OCI-LY1 (cell line): Measurements from ENCODE around the gene CYTH3.

ENCODE experiments used
- H2AFZ ChIP-seq: fragments of 200-600 bp; sonication (generic), shearing (Covaris generic); 2 replicates; pipeline ENCODE4 v1.6.0; 2014; ENCODE audit warnings: antibody characterized with exemption, mild to moderate bottlenecking, low read length
- H3F3A ChIP-seq: fragments of 200-600 bp; sonication (generic), shearing (Covaris generic); 2 replicates; pipeline ENCODE4 v1.6.0; 2014; ENCODE audit warnings: mild to moderate bottlenecking, antibody characterized with exemption, low read length, moderate library complexity; ENCODE audit not compliant: insufficient read depth
- H3K27ac ChIP-seq: fragments of 200-600 bp; sonication (generic); 2 replicates; pipeline ENCODE4 v1.5.1; 2014; ENCODE audit warnings: low read length, mixed run types, mild to moderate bottlenecking, low read depth; ENCODE audit not compliant: poor library complexity, severe bottlenecking
- H3K27me3 ChIP-seq: fragments of 200-600 bp; sonication (generic); 2 replicates; pipeline ENCODE4 v1.6.0; 2014; ENCODE audit warnings: antibody characterized with exemption, mild to moderate bottlenecking, low read length, moderate library complexity; ENCODE audit not compliant: insufficient read depth
- H3K36me3 ChIP-seq: fragments of 200-600 bp; sonication (generic); 2 replicates; pipeline ENCODE4 v1.6.1; 2014; ENCODE audit warnings: mild to moderate bottlenecking, antibody characterized with exemption, low read length, moderate library complexity, mixed read lengths; ENCODE audit not compliant: insufficient read depth
- H3K4me1 ChIP-seq: fragments of 200-600 bp; sonication (generic); 2 replicates; pipeline ENCODE4 v1.5.1; 2014; ENCODE audit warnings: mild to moderate bottlenecking, low read length, moderate library complexity; ENCODE audit not compliant: insufficient read depth, severe bottlenecking
- H3K4me2 ChIP-seq: fragments of 200-600 bp; sonication (generic), shearing (Covaris generic); 2 replicates; pipeline ENCODE4 v1.6.1; 2014; ENCODE audit warnings: low read length
- H3K4me3 ChIP-seq: fragments of 200-600 bp; sonication (generic); 2 replicates; pipeline ENCODE4 v1.5.1; 2014; ENCODE audit warnings: low read length, low read depth, mild to moderate bottlenecking, mixed read lengths; ENCODE audit not compliant: poor library complexity, severe bottlenecking
- H3K79me2 ChIP-seq: fragments of 200-600 bp; shearing (Covaris generic); 2 replicates; pipeline ENCODE4 v1.6.1; 2016; ENCODE audit warnings: mixed run types, low read length, mixed read lengths; ENCODE audit not compliant: insufficient read depth
- H3K9ac ChIP-seq: fragments of 200-600 bp; sonication (generic), shearing (Covaris generic); 2 replicates; pipeline ENCODE4 v1.6.1; 2014; ENCODE audit warnings: mild to moderate bottlenecking, low read length, mixed read lengths
- H3K9me2 ChIP-seq: fragments of 200-600 bp; sonication (generic), shearing (Covaris generic); 2 replicates; pipeline ENCODE4 v1.6.1; 2014; ENCODE audit warnings: low read depth, mild to moderate bottlenecking, low read length, mixed read lengths
- H3K9me3 ChIP-seq: fragments of 200-600 bp; shearing (Covaris generic); 2 replicates; pipeline ENCODE4 v1.6.1; 2014; ENCODE audit warnings: low read length, mixed read lengths
- H4K20me1 ChIP-seq: fragments of 200-600 bp; sonication (generic), shearing (Covaris generic); 2 replicates; pipeline ENCODE4 v1.6.0; 2016; ENCODE audit warnings: mild to moderate bottlenecking, low read length; ENCODE audit not compliant: insufficient read depth
- EZH2 ChIP-seq: fragments of 200-600 bp; sonication (generic), shearing (Covaris generic); IDR thresholded peaks from 2 replicates; pipeline ENCODE4 v1.8.0; 2017; ENCODE audit warnings: borderline replicate concordance, mixed run types, mild to moderate bottlenecking, antibody characterized with exemption, low read length, moderate library complexity, mixed read lengths
- TF ChIP-seq, protein P1 (sequence below): fragments of 200-600 bp; sonication (generic), shearing (Covaris generic); IDR thresholded peaks from 2 replicates; pipeline ENCODE4 v1.5.1; 2017; ENCODE audit warnings: mild to moderate bottlenecking, antibody characterized with exemption, low read length, moderate library complexity, mixed read lengths

CYTH3 gene

GRCh38 chr7:6277476-6277875, 5.1 kb upstream of the CYTH3 start:
- no peak overlapping the region for H3K4me3 ChIP-seq
- TF ChIP-seq EZH2 = no peak
- TF ChIP-seq, protein P1, sequence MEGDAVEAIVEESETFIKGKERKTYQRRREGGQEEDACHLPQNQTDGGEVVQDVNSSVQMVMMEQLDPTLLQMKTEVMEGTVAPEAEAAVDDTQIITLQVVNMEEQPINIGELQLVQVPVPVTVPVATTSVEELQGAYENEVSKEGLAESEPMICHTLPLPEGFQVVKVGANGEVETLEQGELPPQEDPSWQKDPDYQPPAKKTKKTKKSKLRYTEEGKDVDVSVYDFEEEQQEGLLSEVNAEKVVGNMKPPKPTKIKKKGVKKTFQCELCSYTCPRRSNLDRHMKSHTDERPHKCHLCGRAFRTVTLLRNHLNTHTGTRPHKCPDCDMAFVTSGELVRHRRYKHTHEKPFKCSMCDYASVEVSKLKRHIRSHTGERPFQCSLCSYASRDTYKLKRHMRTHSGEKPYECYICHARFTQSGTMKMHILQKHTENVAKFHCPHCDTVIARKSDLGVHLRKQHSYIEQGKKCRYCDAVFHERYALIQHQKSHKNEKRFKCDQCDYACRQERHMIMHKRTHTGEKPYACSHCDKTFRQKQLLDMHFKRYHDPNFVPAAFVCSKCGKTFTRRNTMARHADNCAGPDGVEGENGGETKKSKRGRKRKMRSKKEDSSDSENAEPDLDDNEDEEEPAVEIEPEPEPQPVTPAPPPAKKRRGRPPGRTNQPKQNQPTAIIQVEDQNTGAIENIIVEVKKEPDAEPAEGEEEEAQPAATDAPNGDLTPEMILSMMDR = no peak
- H3K27ac ChIP-seq = no peak overlapping the region
- no peaks in the 10 kb centered on the region for H3K9me2 ChIP-seq
- H4K20me1 ChIP-seq = no peaks in the 10 kb centered on the region
- H3F3A ChIP-seq = no peaks in the 10 kb centered on the region
- H2AFZ ChIP-seq = no peak overlapping the region
- H3K27me3 ChIP-seq = no peaks in the 10 kb centered on the region
- H3K9ac ChIP-seq = no peak overlapping the region
- no peak overlapping the region for H3K4me2 ChIP-seq
- peaks cover 6% of the 10 kb centered on the region for H3K4me1 ChIP-seq
- H3K36me3 ChIP-seq = no peaks in the 10 kb centered on the region
- H3K9me3 ChIP-seq = no peaks in the 10 kb centered on the region
- H3K79me2 ChIP-seq = no peaks in the 10 kb centered on the region

- Histone ChIP-seq H2AFZ (no peak overlapping the region), H3K4me2 (no peak overlapping the region), H3K4me3 (no peak overlapping the region), H3K9me3 (no peaks in the 10 kb centered on the region), H3K79me2 (no peaks in the 10 kb centered on the region), H3K9ac (no peak overlapping the region), H3K4me1 (peaks cover 6% of the 10 kb centered on the region), H3K27ac (no peak overlapping the region), H3K36me3 (no peaks in the 10 kb centered on the region), H3K9me2 (no peaks in the 10 kb centered on the region), H4K20me1 (no peaks in the 10 kb centered on the region), H3F3A (no peaks in the 10 kb centered on the region), H3K27me3 (0 out of 2 replicates have a peak, but pooled peaks cover under 1% of the 10 kb centered on the region)
- TF ChIP-seq EZH2 = no peak
- TF ChIP-seq, protein P1 = no peak
Measured at GRCh38 chr7:6276911-6277408, 4.5 kb upstream of the CYTH3 start.

DNA sequence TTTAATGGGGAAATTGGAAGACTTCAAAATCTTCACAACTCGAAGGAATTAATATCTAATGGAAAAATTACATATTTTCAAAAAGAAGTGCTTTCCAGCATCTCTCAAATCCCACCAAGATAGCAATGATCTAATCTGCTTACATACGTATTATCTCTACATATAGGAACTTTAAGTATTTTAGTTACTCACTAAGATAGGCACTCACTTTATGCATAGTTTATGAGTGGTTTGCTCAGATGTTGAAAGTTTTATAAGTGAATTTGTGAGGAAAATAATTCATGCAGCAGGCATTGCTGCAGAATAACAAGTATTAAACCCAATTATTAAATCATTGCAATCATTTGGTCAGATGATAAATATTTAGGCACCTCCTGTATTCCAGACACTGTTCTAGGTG, 2.3 kb upstream of the CYTH3 start:
- H3K4me2 ChIP-seq = no peak overlapping the region
- no peaks in the 10 kb centered on the region for H4K20me1 ChIP-seq
- H2AFZ ChIP-seq = no peak overlapping the region
- H3K27me3 ChIP-seq = 0 out of 2 replicates have a peak, but pooled peaks cover 9% of the 10 kb centered on the region
- no peak overlapping the region for H3K27ac ChIP-seq
- H3K9ac ChIP-seq = no peak overlapping the region
- H3F3A ChIP-seq = no peaks in the 10 kb centered on the region; the same call in 1 of the 2 replicates
- H3K4me1 ChIP-seq = peaks cover 19% of the 10 kb centered on the region
- H3K4me3 ChIP-seq = no peak overlapping the region
- no peaks in the 10 kb centered on the region for H3K9me2 ChIP-seq
- H3K79me2 ChIP-seq = no peaks in the 10 kb centered on the region
- no peaks in the 10 kb centered on the region for H3K36me3 ChIP-seq
- no peak for TF ChIP-seq EZH2
- TF ChIP-seq, protein P1 = no peak
- H3K9me3 ChIP-seq = no peaks in the 10 kb centered on the region
